HCT116 (cell line): Measurements from ENCODE around the gene CACNG6. TPM values are rescaled to one million over a fixed set of nuclear protein-coding genes. Genes with fewer than 3 reads are reported as not detected.

Experiments used
- ATAC-seq: fragments of 200-7000 bp; cut with Tn5 transposase; 2 replicates; pipeline ENCODE4 v1.9.1; 2020; ENCODE audit warnings: mild to moderate bottlenecking, moderate library complexity
- BruUV-seq: library from RNA; stranded (reverse); fragments of 400-500 nt; replicated peaks from 2 replicates; lab custom pipeline; 2021; lab: Mats Ljungman, UMichigan
- CTCF ChIA-PET: fragments of 300-600 bp; sonication (Branson Sonifier 250); formaldehyde crosslinking; loops from one replicate; lab custom pipeline; 2021; ENCODE audit warnings: antibody characterized with exemption; lab: Charles Lee
- POLR2A ChIA-PET: fragments of 300-600, 350-600 bp; sonication (Branson Sonifier 250); formaldehyde crosslinking; loops from one replicate; lab custom pipeline; 2021; ENCODE audit warnings: antibody characterized with exemption; lab: Charles Lee
- RAD21 ChIA-PET, 2 experiments: fragments of 300-600 bp; sonication (Branson Sonifier 250); formaldehyde crosslinking; loops; one replicate each; lab custom pipeline; 2023; ENCODE audit warnings: low total read pairs in 2 of 2; ENCODE audit not compliant: uncharacterized antibody in 2 of 2, unreplicated experiment in 2 of 2, low non-redundant PET in 1 of 2; lab: Charles Lee
- DNase-seq: peaks from one replicate; pipeline ENCODE4 v3.0.0-alpha.2; 2010; ENCODE audit warnings: low read depth, low spot score
- H2AFZ ChIP-seq: fragments of 200-600 bp; shearing (Covaris generic), sonication (generic); 2 replicates; pipeline ENCODE4 v1.6.1; 2017; ENCODE audit warnings: low read depth, mixed run types, mixed read lengths, antibody characterized with exemption, low read length; ENCODE audit not compliant: poor library complexity, severe bottlenecking
- H3K27ac ChIP-seq: 2 replicates; pipeline ENCODE4 v1.5.1; 2012; ENCODE audit warnings: low read depth, low read length
- H3K27me3 ChIP-seq: fragments of 200-600 bp; sonication (generic); 2 replicates; pipeline ENCODE4 v1.6.1; 2016; ENCODE audit warnings: mixed run types, low read length, mixed read lengths; ENCODE audit not compliant: insufficient read depth
- H3K36me3 ChIP-seq, 2 experiments: fragments of 200-500 bp in 1 of 2; fragments of 200-600 bp in 1 of 2; sonication (Bioruptor generic) in 1 of 2; sonication (generic) in 1 of 2; 2 replicates each; pipeline versions ENCODE4 v1.5.1 to v1.6.1; 2014 to 2016; ENCODE audit warnings: low read length in 2 of 2, inconsistent platforms in 1 of 2, mixed read lengths in 1 of 2, mixed run types in 1 of 2; ENCODE audit not compliant: insufficient read depth in 2 of 2, control insufficient read depth in 1 of 2
- H3K4me1 ChIP-seq, 2 experiments: fragments of 200-600 bp in 1 of 2; sonication (generic) in 1 of 2; 2 replicates each; pipeline versions ENCODE4 v1.5.1 to v1.6.1; 2012 to 2017; ENCODE audit warnings: low read length in 2 of 2, inconsistent platforms in 1 of 2, mild to moderate bottlenecking in 1 of 2, mixed read lengths in 1 of 2, mixed run types in 1 of 2, moderate library complexity in 1 of 2; ENCODE audit not compliant: insufficient read depth in 2 of 2, control insufficient read depth in 1 of 2
- H3K4me2 ChIP-seq: fragments of 200-600 bp; sonication (generic); 2 replicates; pipeline ENCODE4 v1.6.1; 2017; ENCODE audit warnings: mixed run types, low read length, mixed read lengths
- H3K4me3 ChIP-seq, 2 experiments: fragments of 200-600 bp in 1 of 2; sonication (generic) in 1 of 2; replicated peaks in 1 of 2; 2 replicates each; pipeline ENCODE4 v1.5.1; 2011 to 2016; ENCODE audit warnings: low read length in 2 of 2, control low read depth in 1 of 2, low read depth in 1 of 2, mild to moderate bottlenecking in 1 of 2, mixed read lengths in 1 of 2, mixed run types in 1 of 2
- H3K79me2 ChIP-seq: fragments of 200-600 bp; sonication (generic); 2 replicates; pipeline ENCODE4 v1.6.1; 2017; ENCODE audit warnings: mild to moderate bottlenecking, mixed run types, low read length, moderate library complexity, mixed read lengths; ENCODE audit not compliant: insufficient read depth
- H3K9ac ChIP-seq: fragments of 200-600 bp; sonication (generic); 2 replicates; pipeline ENCODE4 v1.6.1; 2016; ENCODE audit warnings: low read length, mixed read lengths
- H3K9me2 ChIP-seq: fragments of 200-600 bp; sonication (generic), shearing (Covaris generic); 2 replicates; pipeline ENCODE4 v1.6.1; 2017; ENCODE audit warnings: mixed run types, mild to moderate bottlenecking, moderate library complexity; ENCODE audit not compliant: insufficient read depth
- H3K9me3 ChIP-seq, 2 experiments: fragments of 200-500 bp in 1 of 2; fragments of 200-600 bp in 1 of 2; sonication (Bioruptor generic) in 1 of 2; sonication (generic) in 1 of 2; 2 replicates each; pipeline ENCODE4 v1.6.1; 2014 to 2017; ENCODE audit warnings: low read length in 2 of 2, mixed read lengths in 2 of 2, inconsistent platforms in 1 of 2, low read depth in 1 of 2, mild to moderate bottlenecking in 1 of 2, mixed run types in 1 of 2, moderate library complexity in 1 of 2; ENCODE audit not compliant: control insufficient read depth in 1 of 2, insufficient read depth in 1 of 2
- H4K20me1 ChIP-seq: fragments of 200-600 bp; sonication (generic), shearing (Covaris generic); 2 replicates; pipeline ENCODE4 v1.6.1; 2017; ENCODE audit warnings: mixed run types, mild to moderate bottlenecking, moderate library complexity; ENCODE audit not compliant: insufficient read depth
- ATF3 ChIP-seq: IDR thresholded peaks from 2 replicates; pipeline ENCODE4 v1.6.1; 2012
- CBX3 ChIP-seq: IDR thresholded peaks from 2 replicates; pipeline ENCODE4 v1.6.1; 2012; ENCODE audit warnings: low read depth
- CEBPB ChIP-seq: IDR thresholded peaks from 2 replicates; pipeline ENCODE4 v1.6.1; 2012; ENCODE audit warnings: low read depth
- EGR1 ChIP-seq: IDR thresholded peaks from 2 replicates; pipeline ENCODE4 v1.6.1; 2012; ENCODE audit warnings: low read depth
- EZH2 ChIP-seq: fragments of 200-600 bp; sonication (generic); IDR thresholded peaks from 2 replicates; pipeline ENCODE4 v1.6.1; 2017; ENCODE audit warnings: antibody characterized with exemption, mixed run types
- EZH2phosphoT487 ChIP-seq: fragments of 200-600 bp; IDR thresholded peaks from 2 replicates; pipeline ENCODE4 v1.6.1; 2018; ENCODE audit warnings: antibody characterized with exemption, borderline replicate concordance
- FOSL1 ChIP-seq: IDR thresholded peaks from 2 replicates; pipeline ENCODE4 v1.6.1; 2012; ENCODE audit warnings: low read depth
- POLR2A ChIP-seq: IDR thresholded peaks from 2 replicates; pipeline ENCODE4 v1.7.0; 2011; ENCODE audit warnings: borderline replicate concordance; ENCODE audit not compliant: insufficient read depth, insufficient read length; ENCODE audit errors: extremely low read depth
- RAD21 ChIP-seq: IDR thresholded peaks from 2 replicates; pipeline ENCODE4 v1.6.1; 2012; ENCODE audit warnings: low read depth, mild to moderate bottlenecking
- SRF ChIP-seq: IDR thresholded peaks from 2 replicates; pipeline ENCODE4 v1.6.1; 2012; ENCODE audit warnings: low read depth
- TCF7L2 ChIP-seq: IDR thresholded peaks from 2 replicates; pipeline ENCODE4 v1.7.0; 2011; ENCODE audit warnings: borderline replicate concordance, inconsistent platforms; ENCODE audit not compliant: insufficient read depth, insufficient read length; ENCODE audit errors: extremely low read depth
- YY1 ChIP-seq: IDR thresholded peaks from 2 replicates; pipeline ENCODE4 v1.6.1; 2011; ENCODE audit warnings: low read length, low read depth, moderate library complexity, mild to moderate bottlenecking; ENCODE audit not compliant: insufficient replicate concordance; ENCODE audit errors: extremely low read depth
- ZFX ChIP-seq: fragments of 450-650 bp; IDR thresholded peaks from 2 replicates; pipeline ENCODE4 v1.6.1; 2017
- intact Hi-C: fragments of 100-400 bp; cut with micrococcal nuclease; formaldehyde crosslinking; loops from 2 replicates; pipeline ENCODE4 v1.10.0; 2022
- total RNA-seq: library from RNA; stranded (reverse); gene quantifications from one replicate; pipeline ENCODE4 v1.2.1, GENCODE V29; 2021; ENCODE audit not compliant: unreplicated experiment

Gene CACNG6
- total RNA-seq, 1 experiment from 2014 or later, result 0.15 TPM

- Histone ChIP-seq H3K36me3 (no peaks in the 10 kb centered on the region), H3K4me3 (no peak overlapping the region), H3K79me2 (no peaks in the 10 kb centered on the region), H3K4me2 (no peak overlapping the region), H3K9me3 (no peaks in the 10 kb centered on the region), H4K20me1 (no peaks in the 10 kb centered on the region), H3K27me3 (no peaks in the 10 kb centered on the region), H3K9ac (no peak overlapping the region), H3K27ac (no peak overlapping the region), H2AFZ (no peak overlapping the region), H3K9me2 (no peaks in the 10 kb centered on the region), H3K4me1 (peaks cover 0 to 2% of the 10 kb centered on the region in 2 experiments; a peak in 1 of 4 replicates)
- intact Hi-C loops, result no loop called here
- ATAC-seq (no peak), DNase-seq (no peak)
- CTCF ChIA-PET, result interaction anchor here (1.2 kb wide), 1 partner anchor 29 kb away, joined by 3 read pairs; no protein-coding TSS in a partner anchor
- TF ChIP-seq ATF3, result no peak
- TF ChIP-seq EZH2phosphoT487, result no peak
- no peak for TF ChIP-seq FOSL1
- TF ChIP-seq ZFX, result no peak
- no peak for TF ChIP-seq EZH2
- TF ChIP-seq TCF7L2, result no peak
- no peak for TF ChIP-seq RAD21
- TF ChIP-seq CEBPB, result no peak
- no peak for TF ChIP-seq EGR1
- TF ChIP-seq POLR2A, result no peak
- no peak for TF ChIP-seq YY1
- TF ChIP-seq CBX3, result no peak
- no peak for TF ChIP-seq SRF
- RAD21 ChIA-PET, result no interaction called here
- POLR2A ChIA-PET, result no interaction called here
- BruUV-seq, result no TSS peak
These were observed 10.1 kb downstream of the CACNG6 start for GRCh38 chr19:54001496-54001895.
